Nephron (organoid): ENCODE measurements around the gene ORC2.

Experiments used
- H3K27ac Mint-ChIP-seq, 3 experiments: 2 replicates each; pipeline ENCODE4 v1.8.0; 2020; ENCODE audit warnings: mixed read lengths in 3 of 3, mild to moderate bottlenecking in 2 of 3, moderate library complexity in 1 of 3
- H3K27me3 Mint-ChIP-seq: 2 replicates; pipeline ENCODE4 v1.8.0; 2021; ENCODE audit warnings: low read depth, mild to moderate bottlenecking, moderate library complexity, mixed read lengths
- H3K36me3 Mint-ChIP-seq: 2 replicates; pipeline ENCODE4 v1.8.0; 2020; ENCODE audit warnings: low read depth, mixed read lengths
- H3K4me1 Mint-ChIP-seq: 2 replicates; pipeline ENCODE4 v1.8.0; 2020; ENCODE audit warnings: mixed read lengths
- H3K4me3 Mint-ChIP-seq, 3 experiments: 2 replicates each; pipeline ENCODE4 v1.8.0; 2020; ENCODE audit warnings: mild to moderate bottlenecking in 3 of 3, mixed read lengths in 3 of 3, moderate library complexity in 2 of 3
- H3K9me3 Mint-ChIP-seq: 2 replicates; pipeline ENCODE4 v1.8.0; 2020; ENCODE audit warnings: mixed read lengths
- TF ChIP-seq, protein P1 (sequence below), 3 experiments: fragments of 200-600 bp; sonication (generic); IDR thresholded peaks; one replicate each; pipeline ENCODE4 v1.5.0; 2021; ENCODE audit warnings: antibody characterized with exemption in 3 of 3; ENCODE audit not compliant: unreplicated experiment in 3 of 3

The ORC2 gene

GRCh38 chr2:200864176-200865034, 99.1 kb downstream of the ORC2 start, which contains the start of gene CLK1:
Gene CLK1 (minus strand): TSS chr2:200864658. CDS start chr2:200861862, 2,796 bp downstream.
- H3K4me3 Mint-ChIP-seq, result peak within 1 kb of the TSS; percentile 92 to 100 (median 99)
- no peaks in the 10 kb centered on the region for H3K27me3 Mint-ChIP-seq
- H3K9me3 Mint-ChIP-seq, result peaks cover 3% of the 10 kb centered on the region
- H3K27ac Mint-ChIP-seq, result peak within 1 kb of the TSS; percentile 99 to 100 (median 100)
- peaks cover 46% of the 10 kb centered on the region for H3K4me1 Mint-ChIP-seq
- H3K36me3 Mint-ChIP-seq, result peaks cover 28% of the 10 kb centered on the region
- TF ChIP-seq, protein P1, sequence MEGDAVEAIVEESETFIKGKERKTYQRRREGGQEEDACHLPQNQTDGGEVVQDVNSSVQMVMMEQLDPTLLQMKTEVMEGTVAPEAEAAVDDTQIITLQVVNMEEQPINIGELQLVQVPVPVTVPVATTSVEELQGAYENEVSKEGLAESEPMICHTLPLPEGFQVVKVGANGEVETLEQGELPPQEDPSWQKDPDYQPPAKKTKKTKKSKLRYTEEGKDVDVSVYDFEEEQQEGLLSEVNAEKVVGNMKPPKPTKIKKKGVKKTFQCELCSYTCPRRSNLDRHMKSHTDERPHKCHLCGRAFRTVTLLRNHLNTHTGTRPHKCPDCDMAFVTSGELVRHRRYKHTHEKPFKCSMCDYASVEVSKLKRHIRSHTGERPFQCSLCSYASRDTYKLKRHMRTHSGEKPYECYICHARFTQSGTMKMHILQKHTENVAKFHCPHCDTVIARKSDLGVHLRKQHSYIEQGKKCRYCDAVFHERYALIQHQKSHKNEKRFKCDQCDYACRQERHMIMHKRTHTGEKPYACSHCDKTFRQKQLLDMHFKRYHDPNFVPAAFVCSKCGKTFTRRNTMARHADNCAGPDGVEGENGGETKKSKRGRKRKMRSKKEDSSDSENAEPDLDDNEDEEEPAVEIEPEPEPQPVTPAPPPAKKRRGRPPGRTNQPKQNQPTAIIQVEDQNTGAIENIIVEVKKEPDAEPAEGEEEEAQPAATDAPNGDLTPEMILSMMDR (IDR thresholded peaks at IDR 0.05; ENCODE audit: unreplicated experiment in 3 of 3), result no peak

DNA sequence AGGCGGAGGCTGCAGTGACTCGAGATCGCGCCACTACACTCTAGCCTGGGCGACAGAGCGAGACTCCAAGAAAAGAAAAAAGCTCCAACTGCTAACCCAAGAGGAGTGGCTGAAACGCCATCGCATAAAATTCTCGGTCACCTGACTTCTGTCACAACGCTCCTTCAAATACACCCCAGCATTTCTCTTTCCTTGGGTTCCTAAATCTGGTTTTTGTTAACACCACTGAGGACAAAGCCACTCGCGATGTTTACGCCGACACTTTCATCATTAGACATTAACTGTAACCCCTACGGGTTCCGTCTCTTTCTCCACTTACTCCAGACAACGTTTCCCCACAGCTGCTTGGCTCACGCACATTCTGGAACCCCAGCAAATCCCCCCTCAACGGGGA, 99.7 kb downstream of the ORC2 start:
- Mint-ChIP-seq H3K4me1 (peaks cover 47% of the 10 kb centered on the region), H3K36me3 (peaks cover 35% of the 10 kb centered on the region), H3K4me3 (peak overlapping the region; percentile 92 to 100 (median 99)), H3K27ac (peak overlapping the region; percentile 99 to 100 (median 100)), H3K27me3 (no peaks in the 10 kb centered on the region), H3K9me3 (peaks cover 3% of the 10 kb centered on the region)
- TF ChIP-seq, protein P1 (IDR thresholded peaks at IDR 0.05; ENCODE audit: unreplicated experiment in 3 of 3), result no peak

DNA sequence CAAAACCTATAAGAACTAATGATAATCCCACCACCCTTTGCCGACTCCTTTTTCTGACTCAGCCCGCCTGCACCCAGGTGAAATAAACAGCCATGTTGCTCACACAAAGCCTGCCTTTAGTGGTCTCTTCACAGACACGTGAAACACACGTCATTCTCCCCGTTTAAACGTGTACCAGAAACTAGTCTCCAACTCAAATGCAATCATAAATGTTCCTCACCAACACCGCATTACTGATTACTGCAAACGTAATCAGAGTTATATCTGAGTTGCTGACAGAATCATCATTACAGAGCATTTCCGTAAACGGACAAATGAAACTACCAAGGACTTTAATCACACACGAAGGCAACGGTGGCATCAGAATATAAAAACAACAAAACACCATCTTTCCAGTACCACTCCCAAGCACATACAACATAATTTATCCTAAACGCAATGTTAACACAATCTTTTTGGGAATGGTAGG, 100.9 kb downstream of the ORC2 start:
- Mint-ChIP-seq H3K27me3 (no peaks in the 10 kb centered on the region), H3K9me3 (peaks cover 3% of the 10 kb centered on the region), H3K27ac (peak overlapping the region; percentile 99 to 100 (median 100)), H3K4me1 (peaks cover 52% of the 10 kb centered on the region), H3K4me3 (peak overlapping the region; percentile 92 to 100 (median 99)), H3K36me3 (peaks cover 47% of the 10 kb centered on the region)
- TF ChIP-seq, protein P1 (IDR thresholded peaks at IDR 0.05; ENCODE audit: unreplicated experiment in 3 of 3), result no peak

GRCh38 chr2:200861617-200862155, 101.8 kb downstream of the ORC2 start:
- no peaks in the 10 kb centered on the region for H3K27me3 Mint-ChIP-seq
- peak overlapping the region; percentile 92 to 100 (median 99) for H3K4me3 Mint-ChIP-seq
- peaks cover 3% of the 10 kb centered on the region for H3K9me3 Mint-ChIP-seq
- peaks cover 56% of the 10 kb centered on the region for H3K36me3 Mint-ChIP-seq
- TF ChIP-seq, protein P1 (IDR thresholded peaks at IDR 0.05; ENCODE audit: unreplicated experiment in 3 of 3), result no peak
- peak overlapping the region; percentile 99 to 100 (median 100) for H3K27ac Mint-ChIP-seq
- peaks cover 45% of the 10 kb centered on the region for H3K4me1 Mint-ChIP-seq

- Mint-ChIP-seq H3K27ac (peak overlapping the region in 2 of 3 experiments; percentile 11 to 25), H3K9me3 (peaks cover 3% of the 10 kb centered on the region), H3K4me1 (peaks cover 45% of the 10 kb centered on the region), H3K27me3 (no peaks in the 10 kb centered on the region), H3K4me3 (peak overlapping the region; percentile 61 to 80 (median 73)), H3K36me3 (peaks cover 64% of the 10 kb centered on the region)
- TF ChIP-seq, protein P1 (IDR thresholded peaks at IDR 0.05; ENCODE audit: unreplicated experiment in 3 of 3), result no peak
These were observed 103.2 kb downstream of the ORC2 start for GRCh38 chr2:200860092-200860795.
